A549 (cell line): ENCODE results near the gene CCDC197.

Experiments used
- EHMT2 ChIP-seq: fragments of 200-600 bp; sonication (generic); IDR thresholded peaks from 2 replicates; pipeline ENCODE4 v1.6.1; 2016; ENCODE audit warnings: antibody characterized with exemption, low read depth, mild to moderate bottlenecking, moderate library complexity
- JUN ChIP-seq, 2 experiments: fragments of >200 bp; sonication (Bioruptor Twin); formaldehyde crosslinking; IDR thresholded peaks; 2 replicates in 1 of 2; 3 replicates in 1 of 2; pipeline ENCODE4 v1.6.1; 2016 to 2017
- NR3C1 ChIP-seq: fragments of >200 bp; sonication (Bioruptor Twin); formaldehyde crosslinking; IDR thresholded peaks from 3 replicates; pipeline ENCODE4 v1.6.1; 2017
- POLR2A ChIP-seq: IDR thresholded peaks from 2 replicates; pipeline ENCODE4 v1.6.1; 2012; ENCODE audit warnings: mild to moderate bottlenecking, low read length
- USF2 ChIP-seq: fragments of 450-650 bp; IDR thresholded peaks from 2 replicates; pipeline ENCODE4 v1.6.1; 2014; ENCODE audit warnings: antibody characterized with exemption
- TF ChIP-seq, protein P1 (sequence below): fragments of >200 bp; sonication (Bioruptor Twin); formaldehyde crosslinking; IDR thresholded peaks from 3 replicates; pipeline ENCODE4 v1.5.1; 2016

GRCh38 chr14:94021001-94021400 is 23.9 kb downstream of the CCDC197 start:
- TF ChIP-seq, protein P1, sequence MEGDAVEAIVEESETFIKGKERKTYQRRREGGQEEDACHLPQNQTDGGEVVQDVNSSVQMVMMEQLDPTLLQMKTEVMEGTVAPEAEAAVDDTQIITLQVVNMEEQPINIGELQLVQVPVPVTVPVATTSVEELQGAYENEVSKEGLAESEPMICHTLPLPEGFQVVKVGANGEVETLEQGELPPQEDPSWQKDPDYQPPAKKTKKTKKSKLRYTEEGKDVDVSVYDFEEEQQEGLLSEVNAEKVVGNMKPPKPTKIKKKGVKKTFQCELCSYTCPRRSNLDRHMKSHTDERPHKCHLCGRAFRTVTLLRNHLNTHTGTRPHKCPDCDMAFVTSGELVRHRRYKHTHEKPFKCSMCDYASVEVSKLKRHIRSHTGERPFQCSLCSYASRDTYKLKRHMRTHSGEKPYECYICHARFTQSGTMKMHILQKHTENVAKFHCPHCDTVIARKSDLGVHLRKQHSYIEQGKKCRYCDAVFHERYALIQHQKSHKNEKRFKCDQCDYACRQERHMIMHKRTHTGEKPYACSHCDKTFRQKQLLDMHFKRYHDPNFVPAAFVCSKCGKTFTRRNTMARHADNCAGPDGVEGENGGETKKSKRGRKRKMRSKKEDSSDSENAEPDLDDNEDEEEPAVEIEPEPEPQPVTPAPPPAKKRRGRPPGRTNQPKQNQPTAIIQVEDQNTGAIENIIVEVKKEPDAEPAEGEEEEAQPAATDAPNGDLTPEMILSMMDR, result no peak
- TF ChIP-seq JUN (IDR thresholded peaks at IDR 0.05) (no peak), USF2 (no peak), POLR2A (no peak), EHMT2 (no peak), NR3C1 (no peak)
